GM23338 (cell line): Measurements from ENCODE around the gene TUB. TPM values are rescaled to one million over a fixed set of nuclear protein-coding genes. Genes with fewer than 3 reads are reported as not detected.

ENCODE experiments used
- ATAC-seq: fragments of 200-7000 bp; cut with Tn5 transposase; 3 replicates; pipeline ENCODE4 v1.9.1; 2020
- DNase-seq: peaks from one replicate; pipeline ENCODE4 v3.0.0-alpha.2; 2015; ENCODE audit warnings: low spot score
- H2AFZ ChIP-seq: fragments of 200-600 bp; sonication (generic); 2 replicates; pipeline ENCODE4 v1.8.0; 2016; ENCODE audit warnings: antibody characterized with exemption, mild to moderate bottlenecking, moderate library complexity
- H3F3A ChIP-seq: fragments of 200-600 bp; sonication (generic); replicated peaks from 2 replicates; pipeline ENCODE4 v1.8.0; 2017; ENCODE audit warnings: antibody characterized with exemption, mixed run types, low read depth
- H3K27ac ChIP-seq: fragments of 200-600 bp; sonication (generic); 2 replicates; pipeline ENCODE4 v1.6.1; 2016; ENCODE audit warnings: low read depth
- H3K27me3 ChIP-seq: fragments of 200-600 bp; sonication (generic); 2 replicates; pipeline ENCODE4 v1.8.0; 2016; ENCODE audit warnings: mild to moderate bottlenecking, mixed run types, moderate library complexity; ENCODE audit not compliant: insufficient read depth
- H3K36me3 ChIP-seq: fragments of 200-600 bp; sonication (generic); 2 replicates; pipeline ENCODE4 v1.8.0; 2016; ENCODE audit warnings: mild to moderate bottlenecking; ENCODE audit not compliant: insufficient read depth
- H3K4me1 ChIP-seq: fragments of 200-600 bp; sonication (generic); 2 replicates; pipeline ENCODE4 v1.8.0; 2016; ENCODE audit warnings: mild to moderate bottlenecking, moderate library complexity; ENCODE audit not compliant: insufficient read depth
- H3K4me2 ChIP-seq: fragments of 200-600 bp; sonication (generic); 2 replicates; pipeline ENCODE4 v1.7.1; 2017; ENCODE audit warnings: mixed run types
- H3K4me3 ChIP-seq: fragments of 200-600 bp; sonication (generic); 2 replicates; pipeline ENCODE4 v1.6.1; 2016; ENCODE audit warnings: mixed run types
- H3K79me2 ChIP-seq: fragments of 200-600 bp; sonication (generic); replicated peaks from 2 replicates; pipeline ENCODE4 v1.8.0; 2017; ENCODE audit warnings: mild to moderate bottlenecking; ENCODE audit not compliant: insufficient read depth
- H3K9me2 ChIP-seq: fragments of 200-600 bp; sonication (generic); 2 replicates; pipeline ENCODE4 v1.8.0; 2017; ENCODE audit not compliant: insufficient read depth
- H4K20me1 ChIP-seq: fragments of 200-600 bp; sonication (generic); replicated peaks from 2 replicates; pipeline ENCODE4 v1.8.0; 2017; ENCODE audit warnings: mild to moderate bottlenecking; ENCODE audit not compliant: insufficient read depth
- H3K27ac Mint-ChIP-seq: 2 replicates; pipeline ENCODE4 v1.8.0; 2020; ENCODE audit warnings: inconsistent platforms, mild to moderate bottlenecking, moderate library complexity, mixed read lengths
- H3K27me3 Mint-ChIP-seq: 3 replicates; pipeline ENCODE4 v1.8.0; 2022; ENCODE audit warnings: low read depth, mild to moderate bottlenecking, moderate library complexity, mixed read lengths, inconsistent platforms; ENCODE audit not compliant: insufficient read depth, poor library complexity
- H3K36me3 Mint-ChIP-seq: 3 replicates; pipeline ENCODE4 v1.8.0; 2021; ENCODE audit warnings: low read depth, mild to moderate bottlenecking, inconsistent platforms, moderate library complexity, mixed read lengths
- H3K4me1 Mint-ChIP-seq: 3 replicates; pipeline ENCODE4 v1.8.0; 2020; ENCODE audit warnings: mild to moderate bottlenecking, inconsistent platforms, mixed read lengths
- H3K4me3 Mint-ChIP-seq: 3 replicates; pipeline ENCODE4 v1.8.0; 2021; ENCODE audit warnings: moderate library complexity, mild to moderate bottlenecking, inconsistent platforms, mixed read lengths
- H3K9me3 Mint-ChIP-seq: 3 replicates; pipeline ENCODE4 v1.8.0; 2020; ENCODE audit warnings: moderate library complexity, mild to moderate bottlenecking, inconsistent platforms, mixed read lengths
- CREB1 ChIP-seq: fragments of 250-450 bp; sonication (Bioruptor Pico); IDR thresholded peaks from 2 replicates; pipeline ENCODE4 v1.5.0; 2020; ENCODE audit warnings: low read depth, mild to moderate bottlenecking, moderate library complexity
- CTCF ChIP-seq, 2 experiments: fragments of 200-600 bp in 1 of 2; sonication (generic) in 1 of 2; conservative IDR thresholded peaks; 2 replicates each; pipeline versions ENCODE4 v1.5.1 to v1.6.1; 2016 to 2017; ENCODE audit warnings: antibody characterized with exemption in 2 of 2, low read depth in 2 of 2, mild to moderate bottlenecking in 2 of 2, moderate library complexity in 1 of 2
- ETS1 ChIP-seq: IDR thresholded peaks from 2 replicates; pipeline ENCODE4 v1.6.1; 2016; ENCODE audit warnings: antibody characterized with exemption
- EZH2phosphoT487 ChIP-seq: fragments of 200-600 bp; sonication (generic); IDR thresholded peaks from one replicate; pipeline ENCODE4 v1.8.1; 2018; ENCODE audit warnings: antibody characterized with exemption; ENCODE audit not compliant: unreplicated experiment
- JUNB ChIP-seq: IDR thresholded peaks from one replicate; pipeline ENCODE4 v1.6.1; 2016; ENCODE audit warnings: antibody characterized with exemption; ENCODE audit not compliant: unreplicated experiment
- STAT1 ChIP-seq: IDR thresholded peaks from one replicate; pipeline ENCODE4 v1.6.1; 2016; ENCODE audit warnings: antibody characterized with exemption; ENCODE audit not compliant: unreplicated experiment
- ZNF114 ChIP-seq: fragments of 250-450 bp; sonication (Bioruptor Pico); IDR thresholded peaks from 2 replicates; pipeline ENCODE4 v1.5.0; 2020; ENCODE audit warnings: mild to moderate bottlenecking, moderate library complexity
- ZNF331 ChIP-seq: fragments of 250-450 bp; sonication (Bioruptor Pico); IDR thresholded peaks from 2 replicates; pipeline ENCODE4 v1.5.0; 2020; ENCODE audit warnings: low read depth, mild to moderate bottlenecking, moderate library complexity
- polyA plus RNA-seq: library from polyadenylated mRNA; unstranded; fragments of >200 nt; fragmentation: Nextera tagmentation; extraction: Ambion mirVana; gene quantifications from 2 replicates; pipeline ENCODE4 v1.2.1, GENCODE V29; 2016
- total RNA-seq: library from RNA; depleted of rRNA; stranded (reverse); fragments of >200 nt; shearing (Covaris generic); gene quantifications from 2 replicates; pipeline ENCODE4 v1.2.3, GENCODE V29; 2014
- TF ChIP-seq, protein P1 (sequence below): IDR thresholded peaks from one replicate; pipeline ENCODE4 v1.6.1; 2018; ENCODE audit warnings: antibody characterized with exemption; ENCODE audit not compliant: unreplicated experiment

The TUB gene
- total and polyA plus RNA-seq, 2 experiments from 2014 or later: 5.5 to 30.4 TPM

- H3K9me3 Mint-ChIP-seq: no peaks in the 10 kb centered on the region
- Histone ChIP-seq H3K79me2 (no peaks in the 10 kb centered on the region), H3K4me3 (no peak overlapping the region), H3F3A (no peaks in the 10 kb centered on the region), H3K4me2 (no peak overlapping the region), H3K36me3 (no peaks in the 10 kb centered on the region), H3K27ac (no peak overlapping the region), H3K9me2 (no peaks in the 10 kb centered on the region), H3K4me1 (no peaks in the 10 kb centered on the region), H3K27me3 (no peaks in the 10 kb centered on the region), H2AFZ (no peak overlapping the region), H4K20me1 (no peaks in the 10 kb centered on the region)
- no peak overlapping the region for H3K4me3 Mint-ChIP-seq
- no peak for DNase-seq
- H3K36me3 Mint-ChIP-seq: no peaks in the 10 kb centered on the region
- H3K27ac Mint-ChIP-seq: no peak overlapping the region
- no peaks in the 10 kb centered on the region; the same call in 2 of the 3 replicates for H3K4me1 Mint-ChIP-seq
- no peaks in the 10 kb centered on the region for H3K27me3 Mint-ChIP-seq
- TF ChIP-seq ETS1 (no peak), JUNB (no peak), STAT1 (no peak), ZNF114 (CRISPR knock-in tag) (no peak), EZH2phosphoT487 (no peak), ZNF331 (CRISPR knock-in tag) (no peak), CREB1 (CRISPR knock-in tag) (no peak)
- TF ChIP-seq, protein P1, sequence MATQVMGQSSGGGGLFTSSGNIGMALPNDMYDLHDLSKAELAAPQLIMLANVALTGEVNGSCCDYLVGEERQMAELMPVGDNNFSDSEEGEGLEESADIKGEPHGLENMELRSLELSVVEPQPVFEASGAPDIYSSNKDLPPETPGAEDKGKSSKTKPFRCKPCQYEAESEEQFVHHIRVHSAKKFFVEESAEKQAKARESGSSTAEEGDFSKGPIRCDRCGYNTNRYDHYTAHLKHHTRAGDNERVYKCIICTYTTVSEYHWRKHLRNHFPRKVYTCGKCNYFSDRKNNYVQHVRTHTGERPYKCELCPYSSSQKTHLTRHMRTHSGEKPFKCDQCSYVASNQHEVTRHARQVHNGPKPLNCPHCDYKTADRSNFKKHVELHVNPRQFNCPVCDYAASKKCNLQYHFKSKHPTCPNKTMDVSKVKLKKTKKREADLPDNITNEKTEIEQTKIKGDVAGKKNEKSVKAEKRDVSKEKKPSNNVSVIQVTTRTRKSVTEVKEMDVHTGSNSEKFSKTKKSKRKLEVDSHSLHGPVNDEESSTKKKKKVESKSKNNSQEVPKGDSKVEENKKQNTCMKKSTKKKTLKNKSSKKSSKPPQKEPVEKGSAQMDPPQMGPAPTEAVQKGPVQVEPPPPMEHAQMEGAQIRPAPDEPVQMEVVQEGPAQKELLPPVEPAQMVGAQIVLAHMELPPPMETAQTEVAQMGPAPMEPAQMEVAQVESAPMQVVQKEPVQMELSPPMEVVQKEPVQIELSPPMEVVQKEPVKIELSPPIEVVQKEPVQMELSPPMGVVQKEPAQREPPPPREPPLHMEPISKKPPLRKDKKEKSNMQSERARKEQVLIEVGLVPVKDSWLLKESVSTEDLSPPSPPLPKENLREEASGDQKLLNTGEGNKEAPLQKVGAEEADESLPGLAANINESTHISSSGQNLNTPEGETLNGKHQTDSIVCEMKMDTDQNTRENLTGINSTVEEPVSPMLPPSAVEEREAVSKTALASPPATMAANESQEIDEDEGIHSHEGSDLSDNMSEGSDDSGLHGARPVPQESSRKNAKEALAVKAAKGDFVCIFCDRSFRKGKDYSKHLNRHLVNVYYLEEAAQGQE: no peak
- no peak for ATAC-seq
Measured at GRCh38 chr11:8047382-8047781, 33.6 kb upstream of the TUB start.

DNA sequence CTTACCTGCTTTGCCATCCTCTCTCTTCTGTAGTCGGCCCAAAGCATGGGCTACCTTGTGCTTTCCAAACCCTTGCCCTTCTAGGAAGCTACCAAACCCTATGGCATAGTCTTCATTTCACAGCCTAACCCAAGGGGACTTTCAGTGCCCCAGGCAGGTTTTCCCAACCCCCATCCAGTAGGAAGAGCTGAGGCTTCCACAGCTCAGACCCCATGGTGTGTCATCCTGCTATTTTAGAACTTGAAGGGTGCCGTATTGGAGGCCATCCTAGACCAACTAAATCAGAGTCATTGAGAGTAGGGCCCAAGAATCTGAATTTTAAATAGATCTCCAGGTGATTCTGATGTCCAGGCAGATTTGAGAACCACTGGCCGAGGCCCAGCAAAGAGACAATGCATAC lies 31.9 kb upstream of the TUB start:
- Histone ChIP-seq H3K36me3 (no peaks in the 10 kb centered on the region), H3K4me3 (no peak overlapping the region), H3K4me1 (no peaks in the 10 kb centered on the region), H3K4me2 (no peak overlapping the region), H3F3A (no peaks in the 10 kb centered on the region), H3K27me3 (no peaks in the 10 kb centered on the region), H3K9me2 (no peaks in the 10 kb centered on the region), H2AFZ (no peak overlapping the region), H4K20me1 (no peaks in the 10 kb centered on the region), H3K79me2 (no peaks in the 10 kb centered on the region), H3K27ac (no peak overlapping the region)
- ATAC-seq: no peak
- Mint-ChIP-seq H3K27ac (no peak overlapping the region), H3K4me1 (no peaks in the 10 kb centered on the region; the same call in 2 of the 3 replicates), H3K36me3 (no peaks in the 10 kb centered on the region), H3K9me3 (no peaks in the 10 kb centered on the region), H3K4me3 (no peak overlapping the region), H3K27me3 (no peaks in the 10 kb centered on the region)
- no peak for DNase-seq
- TF ChIP-seq ZNF331 (CRISPR knock-in tag) (no peak), CREB1 (CRISPR knock-in tag) (no peak), JUNB (no peak), STAT1 (no peak), CTCF (conservative IDR thresholded peaks at IDR 0.05; ENCODE audit: low read depth in 2 of 2) (no peak)
